HepG2 (cell line): ENCODE measurements around the gene GLIS2. TPM values are rescaled to one million over a fixed set of nuclear protein-coding genes. Genes with fewer than 3 reads are reported as not detected.

Experiments used
- ARID5B ChIP-seq: IDR thresholded peaks from 2 replicates; pipeline ENCODE4 v1.4.0; 2020; ENCODE audit warnings: mild to moderate bottlenecking, missing genetic modification reagents
- PATZ1 ChIP-seq: sonication (generic); formaldehyde crosslinking; IDR thresholded peaks from 2 replicates; pipeline ENCODE4 v1.4.0; 2020; ENCODE audit warnings: missing genetic modification reagents
- POGK ChIP-seq: sonication (generic); formaldehyde crosslinking; conservative IDR thresholded peaks from 2 replicates; pipeline ENCODE4 v1.8.0; 2022; ENCODE audit warnings: mild to moderate bottlenecking, moderate library complexity, missing genetic modification reagents
- POGZ ChIP-seq: sonication (generic); formaldehyde crosslinking; IDR thresholded peaks from 2 replicates; pipeline ENCODE4 v1.4.0; 2020; ENCODE audit warnings: mild to moderate bottlenecking, missing genetic modification reagents
- RFXAP ChIP-seq: sonication (generic); formaldehyde crosslinking; IDR thresholded peaks from 2 replicates; pipeline ENCODE4 v1.4.0; 2020; ENCODE audit warnings: missing genetic modification reagents, borderline replicate concordance
- SRY ChIP-seq: sonication (generic); formaldehyde crosslinking; IDR thresholded peaks from 2 replicates; pipeline ENCODE4 v1.8.0; 2022; ENCODE audit warnings: mild to moderate bottlenecking, missing genetic modification reagents
- STAT5B ChIP-seq: sonication (generic); formaldehyde crosslinking; IDR thresholded peaks from 2 replicates; pipeline ENCODE4 v1.4.0; 2020; ENCODE audit warnings: missing genetic modification reagents
- TFAP4 ChIP-seq: sonication (generic); IDR thresholded peaks from 2 replicates; pipeline ENCODE4 v1.6.1; 2016; ENCODE audit warnings: low read depth, borderline replicate concordance
- ZNF224 ChIP-seq: sonication (generic); formaldehyde crosslinking; IDR thresholded peaks from 2 replicates; pipeline ENCODE4 v1.5.0; 2020; ENCODE audit warnings: mild to moderate bottlenecking, missing genetic modification reagents
- ZNF281 ChIP-seq: sonication (generic); formaldehyde crosslinking; IDR thresholded peaks from 2 replicates; pipeline ENCODE4 v1.4.0; 2020; ENCODE audit warnings: missing genetic modification reagents, borderline replicate concordance
- ZNF691 ChIP-seq: sonication (generic); formaldehyde crosslinking; IDR thresholded peaks from 2 replicates; pipeline ENCODE4 v1.4.0; 2020; ENCODE audit warnings: missing genetic modification reagents, low read depth, mild to moderate bottlenecking, borderline replicate concordance
- ZSCAN30 ChIP-seq: sonication (generic); formaldehyde crosslinking; IDR thresholded peaks from 2 replicates; pipeline ENCODE4 v1.5.0; 2020; ENCODE audit warnings: mild to moderate bottlenecking, missing genetic modification reagents
- ZSCAN5A ChIP-seq: sonication (generic); formaldehyde crosslinking; IDR thresholded peaks from 2 replicates; pipeline ENCODE4 v1.8.0; 2022; ENCODE audit warnings: mild to moderate bottlenecking, missing genetic modification reagents, borderline replicate concordance
- polyA plus RNA-seq, 8 experiments: library from polyadenylated mRNA; depleted of rRNA in 3 of 8; stranded (reverse) in 7 of 8; unstranded in 1 of 8; fragments of >200 nt; fragmentation: Illumina TruSeq in 4 of 8; extraction: Trizol in 4 of 8; gene quantifications; 2 replicates each; pipeline versions ENCODE4 v1.2.1 to v1.2.3, GENCODE V29; 2011 to 2016; ENCODE audit warnings: low read depth in 4 of 8, missing spikeins in 1 of 8, mixed read lengths in 1 of 8; ENCODE audit not compliant: insufficient read depth in 1 of 8
- total RNA-seq, 5 experiments: library from RNA; depleted of rRNA; stranded (reverse); fragments of >200 nt; fragmentation: Illumina TruSeq; extraction: Trizol; gene quantifications; 2 replicates each; pipeline ENCODE4 v1.2.3, GENCODE V29; 2016; ENCODE audit warnings: low read depth in 1 of 5

The GLIS2 gene
- total and polyA plus RNA-seq, 2 of the 13 experiments (the other 11 are each of a cell fraction or from before 2014, with no cell fraction given), result 0.28 to 0.29 TPM

- peak; percentile 49; the same call in 1 of the 2 replicates for TF ChIP-seq ARID5B (CRISPR knock-in tag)
- peak; percentile 61; the same call in 1 of the 2 replicates for TF ChIP-seq POGK
- TF ChIP-seq RFXAP (CRISPR knock-in tag), result no peak; the same call in 1 of the 2 replicates
- peak; percentile 98 for TF ChIP-seq ZNF281 (CRISPR knock-in tag)
- TF ChIP-seq ZNF691, result peak; percentile 86
- TF ChIP-seq PATZ1 (CRISPR knock-in tag), result peak; percentile 55; the same call in 1 of the 2 replicates
- 0 out of 2 replicates have a peak, but pooled peaks have one; percentile 33 for TF ChIP-seq ZSCAN5A (CRISPR knock-in tag)
- TF ChIP-seq TFAP4, result peak; percentile 48; the same call in 1 of the 2 replicates
- TF ChIP-seq SRY (CRISPR knock-in tag), result no peak
- TF ChIP-seq STAT5B (CRISPR knock-in tag), result no peak
- no peak for TF ChIP-seq ZNF224
- no peak for TF ChIP-seq ZSCAN30 (CRISPR knock-in tag)
- peak; percentile 84 for TF ChIP-seq POGZ (CRISPR knock-in tag)
Observed at GRCh38 chr16:4367393-4367856, 51.6 kb downstream of the GLIS2 start (continued).
